K562 (cell line): Measurements from ENCODE around the gene PRDX6. TPM values are rescaled to one million over a fixed set of nuclear protein-coding genes. Genes with fewer than 3 reads are reported as not detected.

Experiments used
- ATAC-seq: fragments of 200-7000 bp; cut with Tn5 transposase; 3 replicates; pipeline ENCODE4 v1.9.1; 2020; ENCODE audit warnings: moderate library complexity
- BruUV-seq: library from RNA; stranded (reverse); fragments of 400-500 nt; replicated peaks from 2 replicates; lab custom pipeline; 2021; lab: Mats Ljungman, UMichigan
- CTCF ChIA-PET: fragments of 300-600 bp; formaldehyde crosslinking; extraction: SDS; loops from one replicate; lab custom pipeline; 2021; ENCODE audit warnings: low intra/inter-chr PET ratio; lab: Yijun Ruan, JAX
- POLR2A ChIA-PET: fragments of 300-600, 350-650 bp; sonication (Branson Sonifier 250); formaldehyde crosslinking; extraction: SDS; loops from one replicate; lab custom pipeline; 2021; ENCODE audit warnings: antibody characterized with exemption, inconsistent platforms; lab: Yijun Ruan, JAX
- DNase-seq, 4 experiments: peaks; one replicate each; pipeline versions ENCODE4 v3.0.0 to v3.0.0-alpha.2; 2011 to 2018; ENCODE audit warnings: low spot score in 3 of 4, mixed read lengths in 3 of 4; ENCODE audit errors: extremely low read depth in 1 of 4
- FAIRE-seq: peaks from 2 replicates; lab custom pipeline; 2011; peaks lifted over from hg19 to GRCh38; lab: Jason Lieb, UNC
- H2AFZ ChIP-seq: 2 replicates; pipeline ENCODE4 v1.6.0; 2011; ENCODE audit warnings: low read depth, low read length, control low read depth, inconsistent platforms
- H3K27ac ChIP-seq: fragments of 200-600 bp; 3 replicates; pipeline ENCODE4 v1.8.0; 2011; ENCODE audit warnings: low read depth, mild to moderate bottlenecking, control low read depth, inconsistent platforms, low read length, moderate library complexity, mixed read lengths; ENCODE audit errors: extremely low read depth
- H3K27me3 ChIP-seq, 2 experiments: fragments of 300-600 bp in 1 of 2; 2 replicates in 1 of 2; 3 replicates in 1 of 2; pipeline versions ENCODE4 v1.6.0 to v1.8.0; 2011; ENCODE audit warnings: inconsistent platforms in 2 of 2, low read length in 2 of 2, mild to moderate bottlenecking in 1 of 2, mixed read lengths in 1 of 2, moderate library complexity in 1 of 2; ENCODE audit not compliant: control insufficient read depth in 2 of 2, insufficient read depth in 2 of 2
- H3K36me3 ChIP-seq: fragments of 300-600 bp; 3 replicates; pipeline ENCODE4 v1.8.0; 2011; ENCODE audit warnings: mild to moderate bottlenecking, low read length, inconsistent platforms; ENCODE audit not compliant: control insufficient read depth, insufficient read depth
- H3K4me1 ChIP-seq, 2 experiments: fragments of 200-600 bp in 1 of 2; replicated peaks in 1 of 2; 2 replicates in 1 of 2; 3 replicates in 1 of 2; pipeline versions ENCODE4 v1.5.1 to v1.8.0; 2011; ENCODE audit warnings: inconsistent platforms in 2 of 2, low read length in 2 of 2, mild to moderate bottlenecking in 1 of 2, mixed read lengths in 1 of 2, moderate library complexity in 1 of 2; ENCODE audit not compliant: control insufficient read depth in 2 of 2, insufficient read depth in 2 of 2
- H3K4me2 ChIP-seq: 2 replicates; pipeline ENCODE4 v1.6.1; 2011; ENCODE audit warnings: low read length, control low read depth, inconsistent platforms, mixed read lengths; ENCODE audit not compliant: insufficient read depth
- H3K4me3 ChIP-seq: fragments of 200-600 bp; sonication (generic), shearing (Covaris generic); 2 replicates; pipeline ENCODE4 v1.5.1; 2016; ENCODE audit warnings: control low read depth, inconsistent platforms
- H3K79me2 ChIP-seq: fragments of 200-600 bp; 3 replicates; pipeline ENCODE4 v1.8.0; 2011; ENCODE audit warnings: low read length, inconsistent platforms; ENCODE audit not compliant: control insufficient read depth, insufficient read depth
- H3K9ac ChIP-seq, 2 experiments: 2 replicates each; pipeline versions ENCODE4 v1.6.0 to v1.6.1; 2011; ENCODE audit warnings: low read depth in 2 of 2, low read length in 2 of 2, control low read depth in 1 of 2, inconsistent platforms in 1 of 2, mild to moderate bottlenecking in 1 of 2, mixed read lengths in 1 of 2; ENCODE audit not compliant: insufficient read depth in 1 of 2
- H3K9me1 ChIP-seq: one replicate; pipeline ENCODE4 v1.6.0; 2011; ENCODE audit warnings: inconsistent platforms, mild to moderate bottlenecking, low read length, moderate library complexity; ENCODE audit not compliant: control insufficient read depth, insufficient read depth
- H3K9me3 ChIP-seq: replicated peaks from 2 replicates; pipeline ENCODE4 v1.5.1; 2011; ENCODE audit warnings: low read depth, low read length, inconsistent platforms; ENCODE audit not compliant: control insufficient read depth, insufficient read depth
- H4K20me1 ChIP-seq: replicated peaks from 2 replicates; pipeline ENCODE4 v1.6.1; 2011; ENCODE audit warnings: low read length, inconsistent platforms, mixed read lengths; ENCODE audit not compliant: control insufficient read depth, insufficient read depth
- COPS2 ChIP-seq: fragments of 450-650 bp; conservative IDR thresholded peaks from 2 replicates; pipeline ENCODE4 v1.6.1; 2016; ENCODE audit warnings: mild to moderate bottlenecking, moderate library complexity
- DDX20 ChIP-seq: fragments of 450-650 bp; IDR thresholded peaks from 2 replicates; pipeline ENCODE4 v1.6.1; 2016; ENCODE audit warnings: missing genetic modification characterization, low read depth, mild to moderate bottlenecking, missing compliant biosample characterization, moderate library complexity
- ETV6 ChIP-seq, 3 experiments: fragments of 150-350 bp in 1 of 3; sonication (generic) in 1 of 3; formaldehyde crosslinking in 1 of 3; IDR thresholded peaks; 2 replicates each; pipeline versions ENCODE4 v1.6.1 to v1.8.0; 2014 to 2022; ENCODE audit warnings: borderline replicate concordance in 2 of 3, low read depth in 2 of 3, antibody characterized with exemption in 1 of 3, low read length in 1 of 3, mild to moderate bottlenecking in 1 of 3, missing genetic modification reagents in 1 of 3
- HNRNPUL1 ChIP-seq: fragments of 200-400 bp; formaldehyde crosslinking; IDR thresholded peaks from 2 replicates; pipeline ENCODE4 v1.6.1; 2017; ENCODE audit warnings: low read length
- RBFOX2 ChIP-seq: fragments of 200-400 bp; formaldehyde crosslinking; IDR thresholded peaks from 2 replicates; pipeline ENCODE4 v1.6.1; 2017; ENCODE audit warnings: low read depth, mild to moderate bottlenecking, low read length, moderate library complexity
- ZFPM2 ChIP-seq: fragments of 250-450 bp; sonication (Bioruptor Pico); IDR thresholded peaks from 2 replicates; pipeline ENCODE4 v1.5.1; 2022; ENCODE audit warnings: mild to moderate bottlenecking
- WGBS: fragments of 100-300 bp; shearing (Covaris generic); methylation state at CpG from one replicate; pipeline ENCODE4 v1.1.6; 2016; ENCODE audit warnings: low coverage, mixed read lengths; ENCODE audit not compliant: insufficient coverage; ENCODE audit errors: missing lambda C conversion rate; 5-methylcytosine and 5-hydroxymethylcytosine counted together
- in situ Hi-C: fragments of 300-500 bp; cut with MboI; formaldehyde crosslinking; loops from 4 replicates; pipeline ENCODE4 v1.15.0; 2018; ENCODE audit warnings: inconsistent platforms, mixed read lengths
- intact Hi-C: fragments of 100-400 bp; cut with micrococcal nuclease; formaldehyde crosslinking; loops from 2 replicates; pipeline ENCODE4 v1.14.2; 2022
- polyA plus RNA-seq, 8 experiments: library from polyadenylated mRNA; depleted of rRNA in 4 of 8; stranded (reverse) in 5 of 8; unstranded in 3 of 8; fragments of >200 nt; fragmentation: Nextera tagmentation in 2 of 8; fragmentation: Illumina TruSeq in 1 of 8; extraction: Ambion mirVana in 2 of 8; extraction: Trizol in 1 of 8; gene quantifications; 2 replicates each; pipeline versions ENCODE4 v1.2.1 to v1.2.3, GENCODE V29; 2011 to 2014; ENCODE audit warnings: inconsistent platforms in 1 of 8, missing spikeins in 1 of 8
- total RNA-seq, 7 experiments: library from RNA; depleted of rRNA in 6 of 7; stranded (reverse); fragments of >200 nt in 6 of 7; fragmentation: Illumina TruSeq in 2 of 7; extraction: Trizol in 2 of 7; gene quantifications; 2 replicates each; pipeline versions ENCODE4 v1.2.1 to v1.2.3, GENCODE V29; 2011 to 2021; ENCODE audit warnings: low replicate concordance in 1 of 7
- TF ChIP-seq, protein P1 (sequence below): IDR thresholded peaks from 2 replicates; pipeline ENCODE4 v1.6.1; 2016; ENCODE audit warnings: missing genetic modification characterization, missing compliant biosample characterization

The PRDX6 gene
- total and polyA plus RNA-seq, 9 of the 15 experiments (the other 6 are each of a cell fraction or from before 2014, with no cell fraction given) = 277 to 1,082 (median 610) TPM

DNA sequence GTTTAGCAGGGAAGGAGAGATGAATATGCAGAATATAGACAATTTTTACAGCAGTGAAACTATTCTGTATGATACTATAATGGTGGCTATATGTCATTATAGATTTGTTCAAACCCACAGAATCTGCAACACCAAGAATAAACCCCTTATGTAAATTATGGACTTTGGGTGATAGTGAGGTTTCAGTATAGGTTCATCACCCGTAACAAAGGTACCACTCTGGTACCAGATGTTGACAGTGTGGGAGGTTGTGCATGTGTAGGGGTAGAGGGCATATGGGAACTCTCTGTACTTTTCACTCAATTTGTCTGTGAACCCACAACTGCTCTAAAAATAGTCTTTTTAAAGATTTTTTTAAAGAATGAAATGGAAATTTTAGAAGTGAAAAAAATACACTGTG lies 29.9 kb upstream of the PRDX6 start:
- no peak for FAIRE-seq
- no peak overlapping the region for H3K27ac ChIP-seq
- no TSS peak for BruUV-seq
- H2AFZ ChIP-seq = no peak overlapping the region
- no peak overlapping the region for H3K9ac ChIP-seq
- no peaks in the 10 kb centered on the region for H3K9me1 ChIP-seq
- H3K4me1 ChIP-seq = no peaks in the 10 kb centered on the region
- no peaks in the 10 kb centered on the region for H4K20me1 ChIP-seq
- ATAC-seq = no peak
- no peak for TF ChIP-seq DDX20 (tag)
- TF ChIP-seq, protein P1, sequence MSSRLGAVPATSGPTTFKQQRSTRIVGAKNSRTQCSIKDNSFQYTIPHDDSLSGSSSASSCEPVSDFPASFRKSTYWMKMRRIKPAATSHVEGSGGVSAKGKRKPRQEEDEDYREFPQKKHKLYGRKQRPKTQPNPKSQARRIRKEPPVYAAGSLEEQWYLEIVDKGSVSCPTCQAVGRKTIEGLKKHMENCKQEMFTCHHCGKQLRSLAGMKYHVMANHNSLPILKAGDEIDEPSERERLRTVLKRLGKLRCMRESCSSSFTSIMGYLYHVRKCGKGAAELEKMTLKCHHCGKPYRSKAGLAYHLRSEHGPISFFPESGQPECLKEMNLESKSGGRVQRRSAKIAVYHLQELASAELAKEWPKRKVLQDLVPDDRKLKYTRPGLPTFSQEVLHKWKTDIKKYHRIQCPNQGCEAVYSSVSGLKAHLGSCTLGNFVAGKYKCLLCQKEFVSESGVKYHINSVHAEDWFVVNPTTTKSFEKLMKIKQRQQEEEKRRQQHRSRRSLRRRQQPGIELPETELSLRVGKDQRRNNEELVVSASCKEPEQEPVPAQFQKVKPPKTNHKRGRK = no peak
- DNase-seq = no peak
- CTCF ChIA-PET = no interaction called here
- in situ Hi-C loops = no loop called here
- intact Hi-C loops = no loop called here
- POLR2A ChIA-PET = interaction anchor here (0.7 to 1.0 kb wide), 4 partner anchors 10 to 43 kb away, joined by 3 to 4 read pairs (median 4); partner anchors contain the start of gene PRDX6
- H3K79me2 ChIP-seq = no peaks in the 10 kb centered on the region
- 90% methylated on average over 1 of the region's 1 CpG for WGBS
- no peaks in the 10 kb centered on the region for H3K27me3 ChIP-seq
- H3K4me2 ChIP-seq = no peak overlapping the region
- H3K4me3 ChIP-seq = no peak overlapping the region
- H3K36me3 ChIP-seq = no peaks in the 10 kb centered on the region
- H3K9me3 ChIP-seq = no peaks in the 10 kb centered on the region

DNA sequence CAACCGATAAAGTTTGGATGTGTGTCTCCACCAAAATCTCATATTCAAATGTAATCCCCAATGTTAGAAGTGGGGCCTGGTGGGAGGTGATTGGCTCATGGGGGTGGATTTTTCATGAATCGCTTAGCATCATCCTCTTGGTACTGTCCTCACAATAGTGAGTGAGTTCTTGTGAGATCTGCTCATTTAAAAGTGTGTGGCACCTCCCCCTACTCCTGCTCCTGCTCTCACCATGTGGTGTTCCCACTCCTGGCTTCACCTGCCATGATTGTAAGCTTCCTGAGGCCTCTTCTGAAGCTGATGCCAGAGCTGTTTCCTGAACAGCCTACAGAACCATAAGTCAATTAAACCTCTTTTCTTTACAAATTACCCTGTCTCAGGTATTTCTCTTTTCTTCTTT lies 28.2 kb upstream of the PRDX6 start:
- H3K9me1 ChIP-seq = no peaks in the 10 kb centered on the region
- H2AFZ ChIP-seq = no peak overlapping the region
- H3K9me3 ChIP-seq = no peaks in the 10 kb centered on the region
- H3K36me3 ChIP-seq = no peaks in the 10 kb centered on the region
- TF ChIP-seq RBFOX2 (no peak), ETV6 (IDR thresholded peaks at IDR 0.05; ENCODE audit: borderline replicate concordance in 1 of 2, low read depth in 2 of 2, low read length in 1 of 2) (no peak), ETV6 (CRISPR knock-in tag; IDR thresholded peaks at IDR 0.05; ENCODE audit: borderline replicate concordance) (no peak), HNRNPUL1 (no peak), COPS2 (no peak), ZFPM2 (CRISPR knock-in tag) (no peak)
- H3K27ac ChIP-seq = no peak overlapping the region
- no peak for DNase-seq
- H3K4me1 ChIP-seq = no peaks in the 10 kb centered on the region
- no TSS peak for BruUV-seq
- no peaks in the 10 kb centered on the region for H3K27me3 ChIP-seq
- in situ Hi-C loops = no loop called here
- FAIRE-seq = no peak
- H3K79me2 ChIP-seq = no peaks in the 10 kb centered on the region
- H3K4me3 ChIP-seq = no peak overlapping the region
- ChIA-PET CTCF (no interaction called here), POLR2A (interaction anchor here (1.0 kb wide), 1 partner anchor 30 kb away, joined by 3 read pairs; no protein-coding TSS in a partner anchor)
- H3K9ac ChIP-seq = no peak overlapping the region
- ATAC-seq = no peak
- WGBS = 75% methylated on average over 2 of the region's 2 CpGs
- no peaks in the 10 kb centered on the region for H4K20me1 ChIP-seq
- intact Hi-C loops = no loop called here
- H3K4me2 ChIP-seq = no peak overlapping the region
